IgD-negative memory B cell (primary cell): Measurements from ENCODE around the gene OSBPL6. TPM values are rescaled to one million over a fixed set of nuclear protein-coding genes. Genes with fewer than 3 reads are reported as not detected.

ENCODE experiments used
- H3K27ac Mint-ChIP-seq, 3 donors: one replicate each; pipeline ENCODE4 v1.8.0; 2020 to 2022; ENCODE audit warnings: mild to moderate bottlenecking in 3 of 3, mixed read lengths in 3 of 3, moderate library complexity in 1 of 3
- H3K27me3 Mint-ChIP-seq: one replicate; pipeline ENCODE4 v1.8.0; 2021; ENCODE audit warnings: mixed read lengths
- H3K36me3 Mint-ChIP-seq: one replicate; pipeline ENCODE4 v1.8.0; 2020; ENCODE audit warnings: mild to moderate bottlenecking, mixed read lengths
- H3K4me1 Mint-ChIP-seq, 3 donors: one replicate each; pipeline ENCODE4 v1.8.0; 2020 to 2022; ENCODE audit warnings: mixed read lengths in 3 of 3, mild to moderate bottlenecking in 1 of 3
- H3K4me3 Mint-ChIP-seq, 4 donors: one replicate each; pipeline ENCODE4 v1.8.0; 2020 to 2022; ENCODE audit warnings: mild to moderate bottlenecking in 4 of 4, mixed read lengths in 4 of 4, moderate library complexity in 3 of 4
- H3K9me3 Mint-ChIP-seq, 3 donors: one replicate each; pipeline ENCODE4 v1.8.0; 2020 to 2021; ENCODE audit warnings: mixed read lengths in 3 of 3, mild to moderate bottlenecking in 1 of 3
- polyA plus RNA-seq: library from polyadenylated mRNA; unstranded; fragments of 300-500 nt; fragmentation: Illumina TruSeq; gene quantifications from one replicate; pipeline ENCODE4 v1.2.3, GENCODE V29; 2021

Gene OSBPL6
- polyA plus RNA-seq, 1 donor from 2014 or later = not detected

GRCh38 chr2:178427458-178427857 lies 233.1 kb downstream of the OSBPL6 start:
- Mint-ChIP-seq H3K36me3 (peaks cover 5% of the 10 kb centered on the region), H3K4me1 (no peaks in the 10 kb centered on the region), H3K27me3 (no peaks in the 10 kb centered on the region), H3K27ac (no peak overlapping the region), H3K9me3 (peaks cover 4 to 19% (median 7%) of the 10 kb centered on the region in 3 donors), H3K4me3 (no peak overlapping the region)

GRCh38 chr2:178428396-178428806 lies 234.1 kb downstream of the OSBPL6 start:
- Mint-ChIP-seq H3K9me3 (peaks cover 4 to 19% (median 7%) of the 10 kb centered on the region in 3 donors), H3K4me3 (no peak overlapping the region), H3K27me3 (no peaks in the 10 kb centered on the region), H3K4me1 (no peaks in the 10 kb centered on the region), H3K27ac (no peak overlapping the region), H3K36me3 (peaks cover 5% of the 10 kb centered on the region)

- Mint-ChIP-seq H3K36me3 (peaks cover 6% of the 10 kb centered on the region), H3K27ac (peak overlapping the region in 1 of 3 donors; percentile 8)
Measured at GRCh38 chr2:178429336-178429735, 235.0 kb downstream of the OSBPL6 start.

GRCh38 chr2:178436662-178437061 lies 242.3 kb downstream of the OSBPL6 start:
- no peaks in the 10 kb centered on the region for H3K27me3 Mint-ChIP-seq
- H3K27ac Mint-ChIP-seq = no peak overlapping the region
- no peak overlapping the region for H3K4me3 Mint-ChIP-seq
- H3K4me1 Mint-ChIP-seq = no peaks in the 10 kb centered on the region
- H3K9me3 Mint-ChIP-seq = no peaks in the 10 kb centered on the region
- peaks cover 9% of the 10 kb centered on the region for H3K36me3 Mint-ChIP-seq

More at GRCh38 chr2:178429336-178429735, 235.0 kb downstream of the OSBPL6 start:
- H3K4me1 Mint-ChIP-seq = no peaks in the 10 kb centered on the region
- H3K27me3 Mint-ChIP-seq = no peaks in the 10 kb centered on the region
- H3K4me3 Mint-ChIP-seq = no peak overlapping the region
- H3K9me3 Mint-ChIP-seq = peaks cover 4 to 18% (median 7%) of the 10 kb centered on the region in 3 donors

- H3K4me1 Mint-ChIP-seq = peaks cover 0 to 3% (median 1%) of the 10 kb centered on the region in 3 donors
- no peak overlapping the region for H3K27ac Mint-ChIP-seq
- no peaks in the 10 kb centered on the region for H3K9me3 Mint-ChIP-seq
- H3K4me3 Mint-ChIP-seq = no peak overlapping the region
- H3K36me3 Mint-ChIP-seq = peaks cover 9% of the 10 kb centered on the region
- H3K27me3 Mint-ChIP-seq = no peaks in the 10 kb centered on the region
Measured at GRCh38 chr2:178441426-178441825, 247.1 kb downstream of the OSBPL6 start.

GRCh38 chr2:178448968-178449661 lies 254.8 kb downstream of the OSBPL6 start:
- H3K4me3 Mint-ChIP-seq = peak overlapping the region; percentile 14 to 99 (median 54)
- no peaks in the 10 kb centered on the region for H3K9me3 Mint-ChIP-seq
- peaks cover 20 to 29% (median 27%) of the 10 kb centered on the region in 3 donors for H3K4me1 Mint-ChIP-seq
- peak overlapping the region; percentile 82 to 98 (median 94) for H3K27ac Mint-ChIP-seq
- peaks cover 2% of the 10 kb centered on the region for H3K36me3 Mint-ChIP-seq
- no peaks in the 10 kb centered on the region for H3K27me3 Mint-ChIP-seq

- Mint-ChIP-seq H3K27ac (peak overlapping the region; percentile 88 to 98 (median 94)), H3K4me3 (peak overlapping the region; percentile 89 to 99 (median 93)), H3K9me3 (no peaks in the 10 kb centered on the region), H3K36me3 (peaks cover 2% of the 10 kb centered on the region), H3K4me1 (peaks cover 20 to 29% (median 27%) of the 10 kb centered on the region in 3 donors), H3K27me3 (no peaks in the 10 kb centered on the region)
Measured at GRCh38 chr2:178449700-178450523, 255.6 kb downstream of the OSBPL6 start.

- Mint-ChIP-seq H3K9me3 (no peaks in the 10 kb centered on the region), H3K36me3 (peaks cover 2% of the 10 kb centered on the region), H3K4me3 (peak overlapping the region; percentile 89 to 99 (median 93)), H3K27ac (peak overlapping the region; percentile 88 to 98 (median 94)), H3K4me1 (peaks cover 17 to 27% (median 27%) of the 10 kb centered on the region in 3 donors), H3K27me3 (no peaks in the 10 kb centered on the region)
Measured at GRCh38 chr2:178450524-178450773, 256.1 kb downstream of the OSBPL6 start.

- no peaks in the 10 kb centered on the region for H3K9me3 Mint-ChIP-seq
- peak within 1 kb of the TSS; percentile 89 to 99 (median 94) for H3K4me3 Mint-ChIP-seq
- peak within 1 kb of the TSS; percentile 88 to 98 (median 94) for H3K27ac Mint-ChIP-seq
- no peaks in the 10 kb centered on the region for H3K27me3 Mint-ChIP-seq
- H3K36me3 Mint-ChIP-seq = peaks cover 2% of the 10 kb centered on the region
- H3K4me1 Mint-ChIP-seq = peaks cover 17 to 27% (median 27%) of the 10 kb centered on the region in 3 donors
Measured at GRCh38 chr2:178450774-178451525, 256.6 kb downstream of the OSBPL6 start, which contains the start of the genes PJVK and PRKRA. Gene PJVK, plus strand, starts transcription at chr2:178451378. Its CDS starts 2,032 bp downstream, at chr2:178453410. Gene PRKRA, minus strand, starts transcription at chr2:178451175. Its CDS starts 145 bp downstream, at chr2:178451030.

GRCh38 chr2:178452334-178452733 lies 258.0 kb downstream of the OSBPL6 start:
- H3K9me3 Mint-ChIP-seq = no peaks in the 10 kb centered on the region
- peak overlapping the region in 3 of 4 donors; percentile 94 to 99 (median 95) for H3K4me3 Mint-ChIP-seq

More at GRCh38 chr2:178452334-178452733, 258.0 kb downstream of the OSBPL6 start:
- Mint-ChIP-seq H3K4me1 (peaks cover 17 to 27% (median 27%) of the 10 kb centered on the region in 3 donors), H3K27ac (peak overlapping the region in 2 of 3 donors; percentile 76 to 98), H3K27me3 (no peaks in the 10 kb centered on the region), H3K36me3 (peaks cover 2% of the 10 kb centered on the region)

Other genes starting within 250 kb of the OSBPL6 start
- not detected for gene PDE11A, start 121.7 kb upstream of the OSBPL6 start, polyA plus RNA-seq
- gene RBM45, start 82.1 kb upstream of the OSBPL6 start, polyA plus RNA-seq = 8.3 TPM